Measurements from ENCODE around the gene ARFGAP1. TPM values are rescaled to one million over a fixed set of nuclear protein-coding genes. Genes with fewer than 3 reads are reported as not detected.

ARFGAP1 gene
- total and polyA plus RNA-seq, 2 donors (not counting 3 experiments of a cell fraction or from before 2014, with no cell fraction given) = 93.7 to 126 TPM

- dilution Hi-C loops (cut with MboI; ENCODE audit: extremely low pct_ligation_motif_present, low sequenced_read_pairs) = no loop called here
Measured at GRCh38 chr20:63320041-63320511, 47.5 kb downstream of the ARFGAP1 start.

DNA sequence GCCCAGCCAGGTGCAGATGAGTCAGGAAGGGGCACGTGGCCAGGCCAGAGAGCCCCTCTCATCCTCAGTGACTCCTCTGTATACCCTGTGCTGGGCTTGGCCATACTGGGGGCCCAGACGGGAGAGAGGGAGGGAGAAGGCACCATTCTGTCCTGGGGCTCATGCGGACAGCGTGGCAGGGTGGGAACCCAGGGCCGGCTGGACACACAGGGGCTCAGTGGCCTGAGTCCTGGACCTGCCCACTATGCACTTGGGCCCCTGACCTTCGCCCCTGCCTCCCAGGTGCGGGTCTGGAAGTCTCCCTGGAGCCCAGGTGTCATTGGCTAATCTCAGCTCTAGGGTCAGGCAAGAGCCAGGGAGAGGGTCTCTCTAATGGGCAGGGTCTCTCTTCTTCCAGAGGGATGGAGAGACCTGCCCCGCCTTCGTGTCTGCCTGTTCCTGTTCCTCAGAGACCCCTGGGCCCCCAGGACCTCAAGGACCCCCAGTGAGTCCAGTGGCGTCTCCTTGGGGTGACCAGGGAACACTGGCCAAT, 48.1 kb downstream of the ARFGAP1 start:
- Histone ChIP-seq H3K9ac (replicated peaks; ENCODE audit: extremely low read depth, insufficient read depth, low read length) (no peak overlapping the region), H4K20me1 (replicated peaks; ENCODE audit: control insufficient read depth, extremely low read depth, insufficient read depth, low read length) (no peaks in the 10 kb centered on the region), H3K27ac (ENCODE audit: insufficient read depth, low read depth, low read length) (no peak overlapping the region), H3K79me2 (ENCODE audit: control insufficient read depth, insufficient read depth, low read length) (no peaks in the 10 kb centered on the region), H3K4me2 (ENCODE audit: insufficient read depth, low read length) (no peak overlapping the region), H3K36me3 (ENCODE audit: control insufficient read depth in 2 of 2, extremely low read depth in 1 of 2, insufficient read depth in 2 of 2, low read length in 2 of 2) (no peaks in the 10 kb centered on the region), H3K9me1 (replicated peaks; ENCODE audit: control insufficient read depth, extremely low read depth, insufficient read depth, low read length) (no peaks in the 10 kb centered on the region), H3K4me1 (ENCODE audit: control insufficient read depth, extremely low read depth, insufficient read depth, low read length) (no peaks in the 10 kb centered on the region), H3K9me3 (replicated peaks; ENCODE audit: control insufficient read depth, insufficient read depth, low read length) (no peaks in the 10 kb centered on the region), H3K4me3 (replicated peaks in 1 of 3; ENCODE audit: insufficient read depth in 1 of 3, low read depth in 1 of 3, low read length in 3 of 3) (no peak overlapping the region), H2AFZ (ENCODE audit: low read depth, low read length) (no peak overlapping the region), H3K27me3 (ENCODE audit: control insufficient read depth in 2 of 2, insufficient read depth in 2 of 2, low read length in 2 of 2) (peaks cover 0 to 4% of the 10 kb centered on the region in 2 experiments)
- BruUV-seq (replicated peaks) = no TSS peak
- ChIA-PET CTCF (interaction anchor here (2.2 kb wide), 1 partner anchor 11 kb away, joined by 9 read pairs; no protein-coding TSS in a partner anchor), POLR2A (no interaction called here)
- dilution Hi-C loops (cut with MboI; ENCODE audit: extremely low pct_ligation_motif_present, low sequenced_read_pairs) = no loop called here
- no peak for DNase-seq (ENCODE audit: low read depth, low spot score)
- FAIRE-seq = no peak
- intact Hi-C loops (cut with micrococcal nuclease) = no loop called here
- TF ChIP-seq EZH2 (IDR thresholded peaks at IDR 0.05; ENCODE audit: borderline replicate concordance, low read depth, low read length, severe bottlenecking) (no peak), JUN (IDR thresholded peaks at IDR 0.05; ENCODE audit: borderline replicate concordance, insufficient read depth, insufficient read length, low read depth) (no peak), FOS (IDR thresholded peaks at IDR 0.05; ENCODE audit: borderline replicate concordance, insufficient read depth, low read length) (no peak), MAX (IDR thresholded peaks at IDR 0.05; ENCODE audit: insufficient read depth, insufficient read length) (no peak), POLR2A (IDR thresholded peaks at IDR 0.05; ENCODE audit: low read depth, low read length) (no peak), GATA2 (IDR thresholded peaks at IDR 0.05; ENCODE audit: insufficient read depth, insufficient read length, low read depth, low read length) (no peak), MYC (IDR thresholded peaks at IDR 0.05; ENCODE audit: low read depth, low read length) (no peak), POLR2AphosphoS5 (IDR thresholded peaks at IDR 0.05; ENCODE audit: insufficient read depth, low read depth, low read length) (no peak)
- TF ChIP-seq, protein P1, sequence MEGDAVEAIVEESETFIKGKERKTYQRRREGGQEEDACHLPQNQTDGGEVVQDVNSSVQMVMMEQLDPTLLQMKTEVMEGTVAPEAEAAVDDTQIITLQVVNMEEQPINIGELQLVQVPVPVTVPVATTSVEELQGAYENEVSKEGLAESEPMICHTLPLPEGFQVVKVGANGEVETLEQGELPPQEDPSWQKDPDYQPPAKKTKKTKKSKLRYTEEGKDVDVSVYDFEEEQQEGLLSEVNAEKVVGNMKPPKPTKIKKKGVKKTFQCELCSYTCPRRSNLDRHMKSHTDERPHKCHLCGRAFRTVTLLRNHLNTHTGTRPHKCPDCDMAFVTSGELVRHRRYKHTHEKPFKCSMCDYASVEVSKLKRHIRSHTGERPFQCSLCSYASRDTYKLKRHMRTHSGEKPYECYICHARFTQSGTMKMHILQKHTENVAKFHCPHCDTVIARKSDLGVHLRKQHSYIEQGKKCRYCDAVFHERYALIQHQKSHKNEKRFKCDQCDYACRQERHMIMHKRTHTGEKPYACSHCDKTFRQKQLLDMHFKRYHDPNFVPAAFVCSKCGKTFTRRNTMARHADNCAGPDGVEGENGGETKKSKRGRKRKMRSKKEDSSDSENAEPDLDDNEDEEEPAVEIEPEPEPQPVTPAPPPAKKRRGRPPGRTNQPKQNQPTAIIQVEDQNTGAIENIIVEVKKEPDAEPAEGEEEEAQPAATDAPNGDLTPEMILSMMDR (IDR thresholded peaks at IDR 0.05; ENCODE audit: extremely low read depth in 1 of 2, insufficient read depth in 1 of 2, low read depth in 1 of 2, low read length in 2 of 2) = no peak

More at GRCh38 chr20:63320041-63320511, 47.5 kb downstream of the ARFGAP1 start:
- FAIRE-seq (no peak), DNase-seq (ENCODE audit: low read depth, low spot score) (no peak)
- no peak overlapping the region for H3K27ac ChIP-seq (ENCODE audit: insufficient read depth, low read depth, low read length)
- ChIA-PET POLR2A (no interaction called here), CTCF (no interaction called here)
- no peaks in the 10 kb centered on the region for H3K4me1 ChIP-seq (ENCODE audit: control insufficient read depth, extremely low read depth, insufficient read depth, low read length)
- H4K20me1 ChIP-seq (replicated peaks; ENCODE audit: control insufficient read depth, extremely low read depth, insufficient read depth, low read length) = no peaks in the 10 kb centered on the region
- H3K9ac ChIP-seq (replicated peaks; ENCODE audit: extremely low read depth, insufficient read depth, low read length) = no peak overlapping the region
- H3K36me3 ChIP-seq (ENCODE audit: control insufficient read depth in 2 of 2, extremely low read depth in 1 of 2, insufficient read depth in 2 of 2, low read length in 2 of 2) = no peaks in the 10 kb centered on the region
- no peak overlapping the region for H3K4me2 ChIP-seq (ENCODE audit: insufficient read depth, low read length)
- H3K27me3 ChIP-seq (ENCODE audit: control insufficient read depth in 2 of 2, insufficient read depth in 2 of 2, low read length in 2 of 2) = peaks cover 0 to 4% of the 10 kb centered on the region in 2 experiments
- no peak overlapping the region for H3K4me3 ChIP-seq (replicated peaks in 1 of 3; ENCODE audit: insufficient read depth in 1 of 3, low read depth in 1 of 3, low read length in 3 of 3)
- H3K79me2 ChIP-seq (ENCODE audit: control insufficient read depth, insufficient read depth, low read length) = no peaks in the 10 kb centered on the region
- H3K9me1 ChIP-seq (replicated peaks; ENCODE audit: control insufficient read depth, extremely low read depth, insufficient read depth, low read length) = no peaks in the 10 kb centered on the region
- TF ChIP-seq POLR2AphosphoS5 (IDR thresholded peaks at IDR 0.05; ENCODE audit: insufficient read depth, low read depth, low read length) (no peak), EZH2 (IDR thresholded peaks at IDR 0.05; ENCODE audit: borderline replicate concordance, low read depth, low read length, severe bottlenecking) (no peak), POLR2A (IDR thresholded peaks at IDR 0.05; ENCODE audit: low read depth, low read length) (no peak)
- no TSS peak for BruUV-seq (replicated peaks)
- H3K9me3 ChIP-seq (replicated peaks; ENCODE audit: control insufficient read depth, insufficient read depth, low read length) = no peaks in the 10 kb centered on the region
- intact Hi-C loops (cut with micrococcal nuclease) = no loop called here
- no peak overlapping the region for H2AFZ ChIP-seq (ENCODE audit: low read depth, low read length)
